GM11168 (cell line): ENCODE data around the gene CACNA1F.
"Not testable (repeated sequence)": the region's sequence is repeated elsewhere in the genome, so short reads cannot be mapped to it uniquely, and the experiment has no call there.

Source experiments
- in situ Hi-C: fragments of 300-500 bp; cut with MboI; formaldehyde crosslinking; loops from one replicate; pipeline ENCODE4 v1.12.0; 2022; ENCODE audit warnings: low sequenced_read_pairs; ENCODE audit not compliant: unreplicated experiment

The CACNA1F gene

GRCh38 chrX:49178537-49178936 lies 54.6 kb downstream of the CACNA1F start:
- in situ Hi-C loops = no loop called here

GRCh38 chrX:49177873-49178480 lies 55.2 kb downstream of the CACNA1F start:
- in situ Hi-C loops = no loop called here

DNA sequence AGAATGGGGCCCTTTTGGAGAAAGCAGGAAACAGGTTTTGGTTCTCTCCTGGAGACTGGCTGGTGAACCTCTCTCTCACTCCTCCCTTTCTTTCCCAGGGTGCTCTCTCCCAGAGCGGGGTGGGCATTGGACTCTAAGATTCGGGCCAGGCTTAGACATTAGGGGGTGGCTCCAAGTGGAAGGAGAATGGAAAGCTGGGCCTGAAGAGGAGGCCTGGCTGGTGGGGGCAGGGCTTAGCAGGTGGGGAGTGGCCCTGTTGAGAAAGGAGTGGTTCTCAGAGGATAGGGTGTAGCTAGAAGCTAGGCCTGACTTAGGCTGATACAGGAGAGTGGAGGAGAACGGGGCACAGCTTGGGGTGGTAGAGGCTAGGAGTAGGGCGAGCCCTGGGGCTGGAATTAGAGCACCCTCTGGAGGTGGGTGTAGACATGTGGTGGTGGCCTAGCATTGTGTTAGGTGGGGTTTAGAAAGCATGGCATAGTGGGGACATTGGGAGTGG lies 55.8 kb downstream of the CACNA1F start:
- in situ Hi-C loops = no loop called here

GRCh38 chrX:49176421-49177326 lies 56.5 kb downstream of the CACNA1F start:
- in situ Hi-C loops = no loop called here

GRCh38 chrX:49175435-49176274 lies 57.5 kb downstream of the CACNA1F start:
- in situ Hi-C loops = no loop called here

GRCh38 chrX:49174723-49175122 lies 58.4 kb downstream of the CACNA1F start:
- in situ Hi-C loops = no loop called here

GRCh38 chrX:49173544-49173943 lies 59.6 kb downstream of the CACNA1F start:
- in situ Hi-C loops = not testable (repeated sequence)

DNA sequence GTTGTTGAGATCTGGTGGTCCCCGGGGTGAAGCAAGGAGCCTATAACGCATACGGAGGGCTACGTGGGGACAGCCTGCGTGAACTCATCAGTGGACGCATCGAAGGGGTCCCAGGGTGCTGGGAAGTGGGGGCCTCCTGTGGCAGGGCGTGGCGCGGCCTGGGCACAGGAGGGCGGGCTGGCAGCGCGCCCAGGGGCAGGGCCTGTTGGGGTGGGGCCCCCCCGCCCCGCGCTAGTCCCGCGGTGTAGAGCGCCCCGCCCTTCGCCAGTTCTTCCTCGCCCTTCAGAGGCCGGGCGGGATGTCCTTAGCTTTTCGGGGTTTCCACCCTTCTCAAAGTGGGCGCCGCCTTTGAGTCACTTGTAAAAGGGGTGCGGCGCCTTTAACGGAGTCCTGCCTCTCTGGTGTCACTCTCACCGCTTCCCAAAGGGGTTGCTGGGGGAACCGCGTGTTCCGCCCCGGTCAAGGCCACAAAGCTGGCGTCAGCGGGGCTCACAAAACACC lies 60.8 kb downstream of the CACNA1F start:
- in situ Hi-C loops = no loop called here

DNA sequence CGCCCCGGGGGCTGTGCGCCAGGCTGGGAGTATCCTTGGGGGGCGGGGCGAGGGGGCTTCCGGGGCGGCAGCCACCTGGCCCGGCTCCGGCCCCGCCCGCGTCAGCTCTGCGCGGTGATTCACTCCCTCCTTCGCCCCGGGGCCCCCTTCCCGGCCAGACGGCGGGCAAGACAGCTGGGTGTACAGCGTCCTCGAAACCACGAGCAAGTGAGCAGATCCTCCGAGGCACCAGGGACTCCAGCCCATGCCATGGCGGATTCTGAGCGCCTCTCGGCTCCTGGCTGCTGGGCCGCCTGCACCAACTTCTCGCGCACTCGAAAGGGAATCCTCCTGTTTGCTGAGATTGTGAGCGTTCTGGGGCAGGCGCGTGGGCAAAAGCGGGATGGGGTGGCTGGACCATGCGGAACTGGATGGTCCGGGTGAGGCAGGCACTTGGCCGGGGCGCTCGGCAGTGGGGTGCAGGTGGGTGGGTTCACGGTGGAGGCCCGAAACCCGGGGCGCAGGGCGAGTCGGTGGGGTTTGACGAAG lies 61.3 kb downstream of the CACNA1F start, which contains the start of gene PLP2:
Gene PLP2 (plus strand): TSS at position 147 of the 528 bp plus-strand sequence. CDS start 103 bp downstream, at position 250.
- in situ Hi-C loops = no loop called here

DNA sequence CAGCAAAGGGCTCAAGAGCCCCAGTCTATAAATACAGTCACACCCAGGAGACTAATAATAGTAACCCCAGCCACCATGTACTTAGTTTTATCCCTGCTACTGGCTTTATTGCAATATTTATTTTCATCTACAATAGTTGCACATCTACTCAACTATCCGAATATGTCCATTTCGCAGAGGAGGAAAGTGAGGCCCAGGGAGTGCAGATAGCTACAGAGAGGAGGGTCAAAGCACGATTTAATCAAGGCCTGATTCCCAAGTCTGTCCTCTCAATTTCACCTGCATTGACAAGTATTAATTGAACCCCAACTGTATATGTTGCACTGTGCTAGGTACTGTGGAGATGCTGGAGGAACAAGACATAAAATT lies 65.4 kb downstream of the CACNA1F start:
- in situ Hi-C loops = no loop called here

GRCh38 chrX:49166914-49167739 lies 66.0 kb downstream of the CACNA1F start:
- in situ Hi-C loops = no loop called here

GRCh38 chrX:49165901-49166881 lies 66.9 kb downstream of the CACNA1F start:
- in situ Hi-C loops = no loop called here

GRCh38 chrX:49164589-49165360 lies 68.4 kb downstream of the CACNA1F start:
- in situ Hi-C loops = no loop called here

DNA sequence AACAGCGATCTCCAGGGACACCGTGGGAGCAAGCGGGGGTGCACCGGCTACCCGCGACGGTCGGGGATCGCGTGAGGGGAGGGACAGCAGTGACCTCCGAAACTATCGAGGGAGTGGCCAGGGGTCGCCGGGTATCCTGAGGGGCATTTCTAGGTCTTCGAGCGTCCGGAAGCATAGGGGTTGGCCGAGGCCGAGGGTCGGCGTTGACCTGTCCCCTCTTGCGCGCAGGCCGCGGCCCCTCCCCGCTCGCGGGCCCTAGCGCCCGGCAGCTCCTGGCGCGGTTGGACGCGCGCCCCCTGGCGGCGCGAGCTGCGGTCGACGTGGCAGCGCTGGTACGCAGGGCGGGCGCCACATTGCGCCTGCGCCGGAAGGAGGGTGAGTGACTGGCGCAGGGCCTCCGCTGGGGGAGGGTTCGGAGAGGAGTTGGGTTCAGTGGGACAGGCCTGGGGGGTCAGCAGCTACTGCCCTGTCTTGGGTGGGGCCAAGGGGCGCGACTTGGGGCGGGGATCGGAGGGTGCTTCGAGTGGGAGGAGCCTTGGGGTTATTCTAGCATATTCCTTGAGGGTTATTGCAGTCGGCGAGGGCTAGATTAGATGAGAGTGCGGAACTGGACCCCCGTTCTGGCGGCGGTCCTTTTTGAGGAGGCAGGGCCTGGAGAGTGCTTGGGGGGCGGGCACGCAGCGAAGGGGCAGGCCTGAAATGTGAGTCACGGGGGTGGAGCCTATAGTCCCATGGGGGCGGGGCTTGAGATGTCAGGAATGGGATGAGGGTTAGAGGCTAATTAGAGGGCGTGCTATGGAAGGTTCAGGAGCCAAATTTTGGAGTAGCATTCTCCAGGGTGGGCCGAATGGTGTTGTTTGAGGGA lies 69.4 kb downstream of the CACNA1F start:
- in situ Hi-C loops = no loop called here

DNA sequence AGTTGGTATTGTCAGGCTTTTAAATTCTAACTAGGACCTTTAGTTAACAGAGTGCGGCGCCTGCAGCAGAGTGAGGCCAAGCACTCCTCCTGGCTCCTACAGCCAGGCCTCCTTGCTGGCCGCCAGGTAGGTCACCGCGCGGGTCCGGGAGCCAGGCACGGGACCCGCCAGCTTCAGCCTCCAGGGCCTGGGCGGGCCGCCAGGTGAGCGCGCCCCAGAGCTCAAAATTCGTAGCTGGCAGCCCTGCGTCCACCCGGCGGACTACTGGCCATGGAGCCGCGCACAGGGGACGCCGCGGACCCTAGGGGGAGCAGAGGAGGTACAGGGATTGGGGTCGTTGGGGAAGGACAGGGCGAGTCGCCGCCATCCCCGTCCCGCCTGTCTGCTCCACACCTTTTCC lies 70.5 kb downstream of the CACNA1F start, which contains the start of gene MAGIX:
Gene MAGIX (plus strand): TSS at position 139 of the 400 bp plus-strand sequence. CDS start 132 bp downstream, at position 271.
- in situ Hi-C loops = no loop called here

DNA sequence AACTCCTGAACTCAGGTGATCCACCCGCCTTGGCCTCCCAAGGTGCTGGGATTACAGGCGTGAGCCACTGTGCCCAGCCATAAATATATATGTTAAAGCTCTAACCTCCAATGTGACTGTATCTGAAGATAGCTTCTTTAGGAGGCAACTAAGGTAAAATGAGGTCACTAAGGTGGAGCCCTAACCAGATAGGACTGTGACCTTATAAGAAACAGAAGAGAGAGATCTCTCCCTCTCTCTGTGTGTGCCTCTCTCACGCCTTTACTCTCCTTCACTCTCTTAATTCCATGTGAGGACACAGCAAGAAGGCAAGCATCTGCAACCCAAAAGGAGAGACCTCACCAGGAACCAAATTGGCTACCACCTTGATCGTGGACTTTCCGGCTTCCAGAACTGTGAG lies 71.5 kb downstream of the CACNA1F start:
- in situ Hi-C loops = no loop called here
